GM12872 (cell line): Measurements from ENCODE around the gene BRI3BP.

Experiments used
- TF ChIP-seq, protein P1 (sequence below): IDR thresholded peaks from 3 replicates; pipeline ENCODE4 v1.5.1; 2011; ENCODE audit warnings: low read depth, mild to moderate bottlenecking, low read length, moderate library complexity; ENCODE audit not compliant: insufficient read depth

BRI3BP gene

DNA sequence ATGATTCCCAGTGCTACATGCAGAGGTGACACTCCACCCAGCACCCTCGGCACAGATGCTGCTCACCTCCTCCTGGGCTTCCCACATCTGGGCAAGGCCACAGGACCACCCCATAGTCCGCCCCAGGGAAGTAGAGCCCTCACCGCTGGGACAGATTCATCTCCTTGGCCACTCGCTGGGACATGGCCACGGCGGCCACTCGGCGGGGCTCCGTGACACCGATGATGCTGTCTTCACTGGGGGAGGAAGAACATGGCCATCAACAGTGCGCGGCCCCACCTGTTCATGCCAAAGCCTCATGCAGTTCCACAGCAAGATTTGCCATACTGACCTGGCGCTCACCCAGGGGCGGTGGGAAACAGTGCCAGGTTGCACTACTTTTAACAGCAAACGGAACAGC is 18.2 kb upstream of the BRI3BP start:
- TF ChIP-seq, protein P1, sequence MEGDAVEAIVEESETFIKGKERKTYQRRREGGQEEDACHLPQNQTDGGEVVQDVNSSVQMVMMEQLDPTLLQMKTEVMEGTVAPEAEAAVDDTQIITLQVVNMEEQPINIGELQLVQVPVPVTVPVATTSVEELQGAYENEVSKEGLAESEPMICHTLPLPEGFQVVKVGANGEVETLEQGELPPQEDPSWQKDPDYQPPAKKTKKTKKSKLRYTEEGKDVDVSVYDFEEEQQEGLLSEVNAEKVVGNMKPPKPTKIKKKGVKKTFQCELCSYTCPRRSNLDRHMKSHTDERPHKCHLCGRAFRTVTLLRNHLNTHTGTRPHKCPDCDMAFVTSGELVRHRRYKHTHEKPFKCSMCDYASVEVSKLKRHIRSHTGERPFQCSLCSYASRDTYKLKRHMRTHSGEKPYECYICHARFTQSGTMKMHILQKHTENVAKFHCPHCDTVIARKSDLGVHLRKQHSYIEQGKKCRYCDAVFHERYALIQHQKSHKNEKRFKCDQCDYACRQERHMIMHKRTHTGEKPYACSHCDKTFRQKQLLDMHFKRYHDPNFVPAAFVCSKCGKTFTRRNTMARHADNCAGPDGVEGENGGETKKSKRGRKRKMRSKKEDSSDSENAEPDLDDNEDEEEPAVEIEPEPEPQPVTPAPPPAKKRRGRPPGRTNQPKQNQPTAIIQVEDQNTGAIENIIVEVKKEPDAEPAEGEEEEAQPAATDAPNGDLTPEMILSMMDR = no peak

GRCh38 chr12:124976999-124977398 is 16.4 kb upstream of the BRI3BP start:
- TF ChIP-seq, protein P1 = no peak

DNA sequence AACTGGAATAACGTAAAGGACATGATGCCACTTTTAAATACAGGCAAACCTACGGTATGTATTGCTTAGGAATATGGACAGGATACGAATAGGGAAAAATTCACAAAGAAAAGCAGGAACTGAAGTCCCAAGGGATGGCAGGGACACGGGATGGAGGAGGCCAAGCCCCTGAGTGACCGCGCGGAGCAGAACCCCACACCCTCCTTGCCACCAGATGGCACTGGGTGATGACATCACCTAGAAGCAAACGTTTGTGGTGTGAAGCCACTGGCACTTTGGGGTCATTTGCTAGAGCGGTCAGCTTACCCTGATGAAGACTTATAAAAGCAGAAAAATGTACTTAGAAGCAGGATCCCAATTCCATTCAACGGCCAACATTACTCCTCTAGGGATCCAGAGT is 13.9 kb upstream of the BRI3BP start:
- TF ChIP-seq, protein P1 = 0 out of 3 replicates have a peak, but pooled peaks have one; percentile 5

DNA sequence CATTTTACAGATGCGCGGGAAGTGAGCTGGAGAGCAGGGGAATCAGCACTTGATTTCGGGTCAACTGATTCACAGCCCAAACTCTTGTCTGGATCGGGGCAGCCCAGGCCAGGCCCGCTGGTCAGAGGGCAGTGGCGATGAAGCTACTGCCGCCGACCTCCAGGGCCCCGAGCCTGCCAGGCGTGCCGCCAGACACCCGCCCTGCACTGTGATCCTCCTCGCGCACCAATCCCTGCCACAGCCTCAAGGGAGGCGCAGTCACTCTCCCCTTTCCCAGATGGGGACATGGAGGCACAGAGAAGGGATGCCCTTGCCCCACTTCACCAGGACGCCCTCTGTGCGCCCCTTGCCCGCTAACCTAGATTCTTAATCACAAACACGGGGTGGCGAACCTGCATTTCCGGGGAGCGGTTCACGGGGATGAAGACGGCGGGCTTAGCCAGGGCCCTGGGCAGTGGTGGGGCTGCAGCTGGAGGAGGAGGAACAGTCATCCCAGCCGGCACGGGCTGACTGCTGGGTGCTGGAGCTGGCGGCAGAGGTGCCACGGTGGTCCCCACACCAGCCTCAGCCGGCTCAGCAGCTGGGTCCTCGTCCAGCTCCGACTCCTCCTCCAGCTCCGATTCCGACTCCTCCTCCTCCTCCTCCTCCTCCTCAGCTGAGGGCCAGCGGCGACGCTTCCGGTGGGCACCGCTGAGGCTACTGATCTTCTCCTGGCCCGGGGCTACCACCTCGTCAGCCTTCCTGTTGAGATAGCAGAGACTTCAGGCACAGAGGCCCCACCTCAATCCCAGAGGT is 13.2 kb upstream of the BRI3BP start:
- TF ChIP-seq, protein P1 = no peak

DNA sequence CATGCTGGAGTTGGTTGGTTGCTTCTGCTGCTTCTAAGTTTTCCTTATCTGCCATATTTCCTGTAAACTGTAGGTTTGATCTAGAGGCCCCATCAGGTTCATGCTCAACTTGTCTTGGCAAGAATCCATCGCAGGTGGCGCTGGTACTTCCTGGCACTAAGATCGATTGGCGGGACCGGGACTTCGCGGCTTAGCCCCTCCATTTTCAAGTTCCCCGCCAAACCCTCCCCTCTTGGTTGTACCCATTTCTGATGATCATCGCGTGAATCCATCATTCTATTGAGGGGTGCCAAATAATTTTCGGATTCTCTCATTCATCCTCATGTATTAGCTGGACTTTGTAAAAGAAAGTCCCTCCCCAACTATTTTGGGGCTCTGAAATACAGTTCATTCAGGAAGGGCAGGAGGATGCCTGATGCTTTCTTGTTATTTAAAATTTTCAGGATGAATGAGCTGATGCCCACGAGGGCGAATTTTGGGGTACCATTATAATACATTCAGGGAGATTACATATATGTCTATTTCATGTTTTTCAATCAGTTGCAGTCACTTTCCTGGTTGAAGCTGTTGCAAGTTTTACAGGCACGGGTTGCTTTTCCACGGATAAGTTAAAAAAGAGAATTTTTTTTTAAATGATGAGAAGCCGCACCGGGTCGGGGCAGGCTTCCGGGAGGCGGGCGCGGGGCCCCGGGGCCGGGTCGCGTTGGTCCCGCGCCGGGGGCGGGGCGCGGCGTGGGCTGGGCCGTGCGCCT is 395 bp upstream of the BRI3BP start:
- TF ChIP-seq, protein P1 = peak; percentile 76

GRCh38 chr12:124994437-124994975 is 1.1 kb downstream of the BRI3BP start:
- TF ChIP-seq, protein P1 = no peak

DNA sequence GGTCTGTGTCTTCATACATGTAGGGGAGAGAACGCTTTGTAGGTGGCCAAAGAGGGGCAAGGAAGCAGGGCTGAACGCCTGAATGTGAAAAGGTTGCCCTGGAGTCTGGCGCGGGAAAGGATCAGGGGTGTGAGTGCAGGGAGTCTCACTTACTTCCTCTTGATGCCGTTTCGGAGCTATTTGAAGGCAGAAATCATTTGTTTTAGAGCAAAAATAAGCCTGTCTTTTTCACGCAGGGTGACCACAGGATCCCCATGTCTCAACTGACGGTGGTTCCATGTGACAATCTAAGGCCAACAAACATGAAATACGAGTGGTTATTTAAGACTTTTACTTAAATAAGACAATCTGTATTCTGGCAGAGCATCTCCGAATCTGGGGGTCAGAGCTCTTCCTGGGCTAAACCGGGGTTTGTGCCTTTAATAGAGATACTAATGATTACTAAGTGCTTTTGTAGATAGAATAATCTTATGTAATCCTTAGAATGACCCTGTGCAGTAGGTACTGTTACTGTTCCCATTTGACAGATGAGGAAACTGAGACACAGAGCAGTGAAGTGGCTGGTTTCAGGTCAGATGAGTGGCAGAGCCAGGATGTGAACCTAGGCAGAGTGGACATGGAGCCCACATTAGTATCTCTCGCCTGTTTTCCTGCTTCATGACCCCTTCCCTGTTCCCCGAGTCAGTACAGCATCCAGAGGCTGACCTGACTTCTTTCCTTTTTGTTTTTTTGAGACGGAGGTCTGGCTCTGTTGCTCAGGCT is 1.9 kb downstream of the BRI3BP start:
- TF ChIP-seq, protein P1 = no peak
